SK-N-SH (cell line): ENCODE results near the gene LURAP1L. TPM values are rescaled to one million over a fixed set of nuclear protein-coding genes. Genes with fewer than 3 reads are reported as not detected.

Source experiments
- CTCF ChIA-PET: fragments of 300-600, 350-600 bp; formaldehyde crosslinking; extraction: SDS; loops from one replicate; lab custom pipeline; 2021; lab: Yijun Ruan, JAX
- POLR2A ChIA-PET: fragments of 350-600 bp; sonication (Branson Sonifier 250); formaldehyde crosslinking; extraction: SDS; loops from one replicate; lab custom pipeline; 2020; ENCODE audit warnings: antibody characterized with exemption, inconsistent platforms; lab: Yijun Ruan, JAX
- DNase-seq: peaks from one replicate; pipeline ENCODE4 v3.0.0; 2012
- H2AFZ ChIP-seq: fragments of 200-600 bp; sonication (generic); 2 replicates; pipeline ENCODE4 v1.8.1; 2016; ENCODE audit warnings: antibody characterized with exemption, mild to moderate bottlenecking, low read depth
- H3F3A ChIP-seq: fragments of 200-600 bp; sonication (generic); replicated peaks from 2 replicates; pipeline ENCODE3; 2016; ENCODE audit warnings: antibody characterized with exemption, mild to moderate bottlenecking; ENCODE audit not compliant: insufficient read depth
- H3K27ac ChIP-seq, 2 experiments: fragments of 200-500 bp in 1 of 2; fragments of 200-600 bp in 1 of 2; sonication (Bioruptor generic) in 1 of 2; sonication (generic), shearing (Covaris generic) in 1 of 2; 2 replicates each; pipeline versions ENCODE4 v1.5.1 to v1.6.1; 2014 to 2016; ENCODE audit warnings: low read depth in 2 of 2, inconsistent platforms in 1 of 2, low read length in 1 of 2, mild to moderate bottlenecking in 1 of 2, mixed read lengths in 1 of 2
- H3K27me3 ChIP-seq: fragments of 200-600 bp; sonication (generic), shearing (Covaris generic); 2 replicates; pipeline ENCODE4 v1.6.1; 2016; ENCODE audit warnings: mixed run types; ENCODE audit not compliant: insufficient read depth
- H3K36me3 ChIP-seq, 2 experiments: fragments of 200-500 bp in 1 of 2; fragments of 200-600 bp in 1 of 2; sonication (Bioruptor generic) in 1 of 2; sonication (generic) in 1 of 2; replicated peaks in 1 of 2; 2 replicates each; pipeline versions ENCODE3 to v1.5.1; 2014 to 2016; ENCODE audit warnings: low read length in 1 of 2, mild to moderate bottlenecking in 1 of 2; ENCODE audit not compliant: insufficient read depth in 2 of 2, control insufficient read depth in 1 of 2
- H3K4me1 ChIP-seq, 2 experiments: fragments of 200-500 bp in 1 of 2; fragments of 200-600 bp in 1 of 2; sonication (Bioruptor generic) in 1 of 2; sonication (generic), shearing (Covaris generic) in 1 of 2; 2 replicates each; pipeline versions ENCODE4 v1.5.1 to v1.6.1; 2014 to 2016; ENCODE audit warnings: low read depth in 1 of 2, low read length in 1 of 2, mixed run types in 1 of 2; ENCODE audit not compliant: insufficient read depth in 2 of 2, control insufficient read depth in 1 of 2
- H3K4me2 ChIP-seq: fragments of 200-600 bp; sonication (generic), shearing (Covaris generic); 2 replicates; pipeline ENCODE4 v1.6.1; 2017; ENCODE audit warnings: mixed run types
- H3K4me3 ChIP-seq, 2 experiments: fragments of 200-500 bp in 1 of 2; fragments of 200-600 bp in 1 of 2; sonication (Bioruptor generic) in 1 of 2; sonication (generic), shearing (Covaris generic) in 1 of 2; 2 replicates each; pipeline versions ENCODE4 v1.5.1 to v1.8.1; 2014 to 2016; ENCODE audit warnings: low read depth in 2 of 2, inconsistent platforms in 1 of 2, low read length in 1 of 2, mild to moderate bottlenecking in 1 of 2, mixed read lengths in 1 of 2, moderate library complexity in 1 of 2
- H3K79me2 ChIP-seq: fragments of 200-600 bp; sonication (generic); 2 replicates; pipeline ENCODE4 v1.8.1; 2017; ENCODE audit warnings: mild to moderate bottlenecking; ENCODE audit not compliant: insufficient read depth
- H3K9ac ChIP-seq: fragments of 200-600 bp; sonication (generic); 2 replicates; pipeline ENCODE4 v1.6.1; 2017; ENCODE audit warnings: mixed run types
- H3K9me2 ChIP-seq: fragments of 200-600 bp; sonication (generic); 2 replicates; pipeline ENCODE4 v1.6.1; 2017; ENCODE audit warnings: mixed run types
- H3K9me3 ChIP-seq: fragments of 200-600 bp; sonication (generic); 2 replicates; pipeline ENCODE4 v1.6.1; 2017; ENCODE audit warnings: mixed run types, mild to moderate bottlenecking, moderate library complexity
- H4K20me1 ChIP-seq: fragments of 200-600 bp; sonication (generic); 2 replicates; pipeline ENCODE4 v1.6.1; 2017; ENCODE audit warnings: mild to moderate bottlenecking, mixed run types; ENCODE audit not compliant: insufficient read depth
- CTCF ChIP-seq: fragments of 200-600 bp; sonication (generic); IDR thresholded peaks from 2 replicates; pipeline ENCODE4 v1.6.1; 2017; ENCODE audit warnings: antibody characterized with exemption, mild to moderate bottlenecking, moderate library complexity
- EZH2phosphoT487 ChIP-seq: fragments of 200-600 bp; sonication (generic); IDR thresholded peaks from 2 replicates; pipeline ENCODE4 v1.6.1; 2017; ENCODE audit warnings: low read depth, mixed run types, mild to moderate bottlenecking, antibody characterized with exemption, moderate library complexity, borderline replicate concordance
- FOSL2 ChIP-seq: IDR thresholded peaks from 2 replicates; pipeline ENCODE4 v1.4.0; 2012; ENCODE audit warnings: low read depth, mild to moderate bottlenecking, moderate library complexity, borderline replicate concordance
- FOXJ3 ChIP-seq: sonication (generic); formaldehyde crosslinking; IDR thresholded peaks from 2 replicates; pipeline ENCODE4 v1.5.1; 2020; ENCODE audit warnings: mild to moderate bottlenecking, missing genetic modification reagents
- FOXM1 ChIP-seq: IDR thresholded peaks from 2 replicates; pipeline ENCODE4 v1.4.0; 2012; ENCODE audit warnings: low read depth, mild to moderate bottlenecking
- GABPA ChIP-seq: IDR thresholded peaks from 2 replicates; pipeline ENCODE4 v1.4.0; 2012; ENCODE audit warnings: low read depth, mild to moderate bottlenecking
- GATA2 ChIP-seq: sonication (generic); formaldehyde crosslinking; IDR thresholded peaks from 2 replicates; pipeline ENCODE4 v1.5.0; 2020; ENCODE audit warnings: mild to moderate bottlenecking, missing genetic modification reagents
- MXI1 ChIP-seq: IDR thresholded peaks from 2 replicates; pipeline ENCODE4 v1.6.1; 2012; ENCODE audit warnings: mild to moderate bottlenecking, low read depth, low read length, improper control_type of control experiment
- WGBS: methylation state at CpG from one replicate; pipeline ENCODE4 v1.1.6; 2017; ENCODE audit warnings: low lambda C conversion rate; 5-methylcytosine and 5-hydroxymethylcytosine counted together
- polyA plus RNA-seq, 3 experiments: library from polyadenylated mRNA; depleted of rRNA; stranded (reverse); fragments of >200 nt; gene quantifications; 2 replicates each; pipeline ENCODE4 v1.2.3, GENCODE V29; 2012
- TF ChIP-seq, protein P1 (sequence below): IDR thresholded peaks from 2 replicates; pipeline ENCODE4 v1.4.0; 2012; ENCODE audit warnings: low read depth, borderline replicate concordance
- TF ChIP-seq, protein P2 (sequence below): IDR thresholded peaks from 2 replicates; pipeline ENCODE4 v1.6.1; 2012; ENCODE audit warnings: mild to moderate bottlenecking, low read depth, low read length, moderate library complexity

LURAP1L gene
- polyA plus RNA-seq, 1 of the 3 experiments (the other 2 are of a cell fraction): 3.4 TPM

DNA sequence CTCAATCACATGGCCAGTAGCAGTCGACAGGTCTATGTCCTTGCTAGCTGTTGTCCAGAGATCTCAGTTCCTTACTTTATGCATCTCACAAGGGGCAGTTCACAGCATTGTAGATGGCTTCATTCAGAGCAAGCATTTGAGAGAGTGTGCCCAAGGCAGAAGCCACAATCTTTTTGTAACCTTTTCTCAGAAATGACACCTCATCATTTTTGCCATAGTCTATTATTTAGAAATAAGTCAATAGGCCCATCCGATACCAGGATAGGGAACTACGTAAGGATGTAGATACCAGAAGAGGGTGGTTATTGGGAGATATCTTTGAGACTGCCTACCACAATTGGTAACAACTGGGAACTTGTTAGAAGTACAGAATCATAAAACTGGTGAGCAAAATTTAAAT, 37.1 kb downstream of the LURAP1L start:
- H3K36me3 ChIP-seq: no peaks in the 10 kb centered on the region
- no peaks in the 10 kb centered on the region for H3K9me2 ChIP-seq
- H3K9ac ChIP-seq: no peak overlapping the region
- H3F3A ChIP-seq: peaks cover 18% of the 10 kb centered on the region
- POLR2A ChIA-PET: interaction anchor here (0.5 kb wide), 1 partner anchor 12 kb away, joined by 3 read pairs; no protein-coding TSS in a partner anchor
- TF ChIP-seq, protein P1, sequence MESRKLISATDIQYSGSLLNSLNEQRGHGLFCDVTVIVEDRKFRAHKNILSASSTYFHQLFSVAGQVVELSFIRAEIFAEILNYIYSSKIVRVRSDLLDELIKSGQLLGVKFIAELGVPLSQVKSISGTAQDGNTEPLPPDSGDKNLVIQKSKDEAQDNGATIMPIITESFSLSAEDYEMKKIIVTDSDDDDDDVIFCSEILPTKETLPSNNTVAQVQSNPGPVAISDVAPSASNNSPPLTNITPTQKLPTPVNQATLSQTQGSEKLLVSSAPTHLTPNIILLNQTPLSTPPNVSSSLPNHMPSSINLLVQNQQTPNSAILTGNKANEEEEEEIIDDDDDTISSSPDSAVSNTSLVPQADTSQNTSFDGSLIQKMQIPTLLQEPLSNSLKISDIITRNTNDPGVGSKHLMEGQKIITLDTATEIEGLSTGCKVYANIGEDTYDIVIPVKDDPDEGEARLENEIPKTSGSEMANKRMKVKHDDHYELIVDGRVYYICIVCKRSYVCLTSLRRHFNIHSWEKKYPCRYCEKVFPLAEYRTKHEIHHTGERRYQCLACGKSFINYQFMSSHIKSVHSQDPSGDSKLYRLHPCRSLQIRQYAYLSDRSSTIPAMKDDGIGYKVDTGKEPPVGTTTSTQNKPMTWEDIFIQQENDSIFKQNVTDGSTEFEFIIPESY: no peak
- TF ChIP-seq GATA2 (CRISPR knock-in tag): no peak
- TF ChIP-seq EZH2phosphoT487: no peak
- TF ChIP-seq MXI1: no peak
- no peak for TF ChIP-seq FOXM1
- no peak for TF ChIP-seq CTCF
- no peak overlapping the region for H3K4me2 ChIP-seq
- no peak overlapping the region for H3K4me3 ChIP-seq
- no peaks in the 10 kb centered on the region for H3K79me2 ChIP-seq
- H3K27me3 ChIP-seq: no peaks in the 10 kb centered on the region
- DNase-seq: no peak
- H4K20me1 ChIP-seq: no peaks in the 10 kb centered on the region
- H3K4me1 ChIP-seq: peaks cover 20 to 21% of the 10 kb centered on the region in 2 experiments; a peak in 3 of 4 replicates
- CTCF ChIA-PET: interaction anchor here (0.8 kb wide), 1 partner anchor 73 kb away, joined by 3 read pairs; no protein-coding TSS in a partner anchor
- H3K9me3 ChIP-seq: no peaks in the 10 kb centered on the region
- H3K27ac ChIP-seq: no peak overlapping the region
- no peak overlapping the region; the same call in 1 of the 2 replicates for H2AFZ ChIP-seq
- WGBS: 95% methylated on average over 3 of the region's 3 CpGs

DNA sequence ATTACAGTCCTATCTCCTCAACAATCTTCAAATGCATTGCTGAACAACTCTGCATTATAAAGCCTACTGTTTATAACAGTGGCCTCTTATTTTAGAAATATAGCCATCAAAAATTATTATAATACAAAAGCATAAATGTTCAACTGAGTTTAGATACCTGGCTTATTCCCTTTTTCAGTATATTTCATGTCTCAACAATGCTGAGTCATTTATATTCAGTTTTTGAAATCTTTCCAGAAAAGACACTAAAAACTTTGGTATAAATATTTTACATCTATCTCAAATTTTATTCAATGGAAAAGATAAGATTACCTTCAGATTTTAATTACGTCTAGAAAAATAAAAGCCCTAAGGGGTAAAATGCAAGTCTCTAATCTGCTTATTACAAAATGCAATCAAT, 37.9 kb downstream of the LURAP1L start:
- H3K4me2 ChIP-seq: no peak overlapping the region
- H3K4me1 ChIP-seq: peaks cover 20 to 21% of the 10 kb centered on the region in 2 experiments; a peak in 3 of 4 replicates
- no peak overlapping the region; the same call in 1 of the 2 replicates for H3K9ac ChIP-seq
- H3K9me2 ChIP-seq: no peaks in the 10 kb centered on the region
- CTCF ChIA-PET: interaction anchor here (1.0 kb wide), 1 partner anchor 37 kb away, joined by 3 read pairs; no protein-coding TSS in a partner anchor
- no peak overlapping the region; a peak in 1 of 4 replicates for H3K4me3 ChIP-seq
- H3K27me3 ChIP-seq: no peaks in the 10 kb centered on the region
- POLR2A ChIA-PET: no interaction called here
- peak overlapping the region; percentile 3; the same call in 1 of the 2 replicates for H2AFZ ChIP-seq
- no peaks in the 10 kb centered on the region for H3K9me3 ChIP-seq
- no peak for TF ChIP-seq GABPA
- no peak for TF ChIP-seq MXI1
- TF ChIP-seq FOSL2: no peak
- TF ChIP-seq FOXJ3: no peak
- TF ChIP-seq, protein P2, sequence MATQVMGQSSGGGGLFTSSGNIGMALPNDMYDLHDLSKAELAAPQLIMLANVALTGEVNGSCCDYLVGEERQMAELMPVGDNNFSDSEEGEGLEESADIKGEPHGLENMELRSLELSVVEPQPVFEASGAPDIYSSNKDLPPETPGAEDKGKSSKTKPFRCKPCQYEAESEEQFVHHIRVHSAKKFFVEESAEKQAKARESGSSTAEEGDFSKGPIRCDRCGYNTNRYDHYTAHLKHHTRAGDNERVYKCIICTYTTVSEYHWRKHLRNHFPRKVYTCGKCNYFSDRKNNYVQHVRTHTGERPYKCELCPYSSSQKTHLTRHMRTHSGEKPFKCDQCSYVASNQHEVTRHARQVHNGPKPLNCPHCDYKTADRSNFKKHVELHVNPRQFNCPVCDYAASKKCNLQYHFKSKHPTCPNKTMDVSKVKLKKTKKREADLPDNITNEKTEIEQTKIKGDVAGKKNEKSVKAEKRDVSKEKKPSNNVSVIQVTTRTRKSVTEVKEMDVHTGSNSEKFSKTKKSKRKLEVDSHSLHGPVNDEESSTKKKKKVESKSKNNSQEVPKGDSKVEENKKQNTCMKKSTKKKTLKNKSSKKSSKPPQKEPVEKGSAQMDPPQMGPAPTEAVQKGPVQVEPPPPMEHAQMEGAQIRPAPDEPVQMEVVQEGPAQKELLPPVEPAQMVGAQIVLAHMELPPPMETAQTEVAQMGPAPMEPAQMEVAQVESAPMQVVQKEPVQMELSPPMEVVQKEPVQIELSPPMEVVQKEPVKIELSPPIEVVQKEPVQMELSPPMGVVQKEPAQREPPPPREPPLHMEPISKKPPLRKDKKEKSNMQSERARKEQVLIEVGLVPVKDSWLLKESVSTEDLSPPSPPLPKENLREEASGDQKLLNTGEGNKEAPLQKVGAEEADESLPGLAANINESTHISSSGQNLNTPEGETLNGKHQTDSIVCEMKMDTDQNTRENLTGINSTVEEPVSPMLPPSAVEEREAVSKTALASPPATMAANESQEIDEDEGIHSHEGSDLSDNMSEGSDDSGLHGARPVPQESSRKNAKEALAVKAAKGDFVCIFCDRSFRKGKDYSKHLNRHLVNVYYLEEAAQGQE: no peak
- peak overlapping the region in 1 of 2 experiments; percentile 96; a peak in 3 of 4 replicates for H3K27ac ChIP-seq
- H3F3A ChIP-seq: peaks cover 18% of the 10 kb centered on the region
- no peak for DNase-seq
- H3K79me2 ChIP-seq: no peaks in the 10 kb centered on the region
- no peaks in the 10 kb centered on the region for H3K36me3 ChIP-seq
- H4K20me1 ChIP-seq: no peaks in the 10 kb centered on the region
- WGBS: 25% methylated on average over 1 of the region's 1 CpG
